GM12872 (cell line): ENCODE results near the gene ESYT2.

Experiments
- CTCF ChIP-seq: IDR thresholded peaks from 3 replicates; pipeline ENCODE4 v1.5.1; 2011; ENCODE audit warnings: low read depth, mild to moderate bottlenecking, low read length, moderate library complexity; ENCODE audit not compliant: insufficient read depth

The ESYT2 gene

DNA sequence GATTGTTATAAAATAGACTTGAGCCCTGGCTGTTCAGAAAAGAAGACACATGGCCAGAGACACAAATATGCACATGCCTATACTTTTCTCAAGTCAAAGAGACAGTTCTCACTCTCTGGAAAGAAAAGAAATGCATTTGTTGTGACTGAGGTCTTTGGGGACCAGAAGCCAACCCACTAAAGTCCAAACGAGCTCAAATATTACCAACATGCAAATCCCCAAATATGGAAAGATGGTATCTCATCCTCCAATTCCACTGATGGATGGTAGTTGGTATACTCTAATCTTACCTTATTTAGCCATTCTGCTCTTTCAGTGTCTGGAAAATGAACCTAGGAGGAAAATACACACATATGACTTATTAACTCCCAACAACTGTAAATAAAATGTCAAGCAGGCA, 30.6 kb downstream of the ESYT2 start:
- TF ChIP-seq CTCF = no peak

DNA sequence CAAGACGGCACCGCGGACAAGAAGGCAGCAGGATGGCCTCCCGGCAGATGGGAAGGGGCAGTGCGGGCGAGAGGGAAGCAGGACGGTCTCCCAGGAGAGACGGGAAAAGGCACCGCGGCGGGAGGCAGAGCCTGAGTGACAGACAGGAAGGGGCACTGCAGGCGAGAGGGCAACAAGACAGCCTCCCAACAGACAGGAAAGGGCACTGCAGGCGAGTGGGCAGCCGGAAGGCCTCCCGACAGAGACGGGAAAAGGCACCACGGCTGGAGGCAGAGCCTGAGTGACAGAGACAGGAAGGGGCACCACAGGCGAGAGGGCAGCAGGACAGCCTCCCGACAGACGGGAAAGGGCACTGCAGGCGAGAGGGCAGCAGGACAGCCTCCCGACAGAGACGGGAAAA, 32.6 kb downstream of the ESYT2 start:
- no peak for TF ChIP-seq CTCF

GRCh38 chr7:158795272-158795671, 34.0 kb downstream of the ESYT2 start:
- TF ChIP-seq CTCF = no peak

- TF ChIP-seq CTCF = no peak
These were observed 38.2 kb downstream of the ESYT2 start for GRCh38 chr7:158791107-158791506.

DNA sequence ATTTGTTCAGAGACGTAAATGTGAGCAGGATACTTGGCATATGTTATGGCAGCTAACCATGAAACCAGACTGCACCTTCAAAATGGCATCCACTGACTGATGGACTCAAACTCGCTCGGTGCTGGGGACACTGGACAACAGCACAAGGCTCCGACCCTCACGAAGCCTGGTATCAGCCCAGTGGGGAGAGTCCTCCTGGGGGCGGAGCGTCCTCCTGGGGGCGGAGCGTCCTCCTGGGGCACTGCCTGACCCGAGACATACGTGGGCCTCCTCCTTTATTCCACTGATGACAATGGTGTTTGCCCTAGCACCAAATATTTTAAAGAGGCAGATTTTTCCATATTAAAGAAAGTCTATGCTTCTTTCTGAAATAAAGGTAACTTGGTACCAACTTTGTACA, 39.5 kb downstream of the ESYT2 start:
- no peak for TF ChIP-seq CTCF

GRCh38 chr7:158786898-158787297, 42.4 kb downstream of the ESYT2 start:
- TF ChIP-seq CTCF = no peak

DNA sequence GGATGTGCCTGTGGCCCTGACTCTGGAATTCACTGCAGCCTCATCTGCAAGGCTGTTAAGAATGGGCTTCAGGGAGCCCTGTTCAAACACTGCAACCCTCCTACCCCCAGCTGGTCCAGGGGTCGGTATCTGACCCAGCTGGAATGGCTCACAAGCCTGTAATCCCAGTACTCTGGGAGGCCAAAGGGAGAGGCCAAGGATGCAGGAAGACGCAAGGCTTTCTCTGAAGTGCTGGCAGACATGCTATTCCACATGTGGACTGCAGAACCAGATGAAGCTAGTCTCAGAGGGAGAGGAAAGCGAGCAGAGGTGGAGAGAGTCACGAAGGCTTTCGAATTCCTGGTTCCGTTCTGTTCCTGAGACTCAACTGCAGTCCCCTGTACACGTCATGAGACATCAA, 45.0 kb downstream of the ESYT2 start:
- TF ChIP-seq CTCF = no peak

GRCh38 chr7:158783595-158783994, 45.7 kb downstream of the ESYT2 start:
- no peak for TF ChIP-seq CTCF
